H1 (cell line): ENCODE results near the gene GALNT15.

ENCODE experiments used
- EGR1 ChIP-seq: IDR thresholded peaks from 2 replicates; pipeline ENCODE4 v1.6.1; 2011; ENCODE audit warnings: low read depth, low read length, borderline replicate concordance
- EZH2 ChIP-seq: fragments of 200-600 bp; sonication (generic); IDR thresholded peaks from 2 replicates; pipeline ENCODE4 v1.7.1; 2012; ENCODE audit warnings: low read depth, mild to moderate bottlenecking, moderate library complexity, low read length, inconsistent platforms; ENCODE audit not compliant: severe bottlenecking
- TAF1 ChIP-seq: IDR thresholded peaks from 2 replicates; pipeline ENCODE4 v1.6.1; 2011; ENCODE audit warnings: mild to moderate bottlenecking, low read depth, low read length
- TAF7 ChIP-seq: optimal IDR thresholded peaks from 2 replicates; pipeline ENCODE3; 2011; ENCODE audit warnings: low read depth, mild to moderate bottlenecking, inconsistent platforms, low read length, moderate library complexity, borderline replicate concordance
- TF ChIP-seq, protein P1 (sequence below), 3 experiments: IDR thresholded peaks; 1 replicate in 2 of 3; 2 replicates in 1 of 3; pipeline versions ENCODE4 v1.5.1 to v1.6.1; 2011; ENCODE audit warnings: low read length in 3 of 3, mild to moderate bottlenecking in 3 of 3, inconsistent platforms in 2 of 3, low read depth in 1 of 3, moderate library complexity in 1 of 3; ENCODE audit not compliant: insufficient read depth in 1 of 3; ENCODE audit errors: control extremely low read depth in 1 of 3

DNA sequence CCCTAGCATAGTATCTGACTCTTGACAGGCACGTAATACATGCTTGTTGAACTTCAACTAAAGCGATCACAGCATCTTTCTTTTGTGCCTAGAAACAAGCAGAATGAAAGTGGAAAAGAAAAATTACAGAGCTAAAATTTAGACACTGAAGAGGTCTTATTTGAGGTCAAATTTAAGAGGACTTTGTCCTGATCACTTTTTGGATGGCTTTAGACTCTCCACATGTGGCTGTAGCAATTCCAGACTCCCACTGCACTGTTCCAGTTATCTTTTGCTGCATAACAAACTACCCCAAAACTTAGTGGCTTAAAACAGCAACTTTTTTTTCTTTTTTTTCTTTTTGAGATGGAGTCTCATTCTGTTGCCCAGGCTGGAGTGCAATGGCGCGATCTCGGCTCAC is 66.7 kb downstream of the GALNT15 start:
- TF ChIP-seq, protein P1, sequence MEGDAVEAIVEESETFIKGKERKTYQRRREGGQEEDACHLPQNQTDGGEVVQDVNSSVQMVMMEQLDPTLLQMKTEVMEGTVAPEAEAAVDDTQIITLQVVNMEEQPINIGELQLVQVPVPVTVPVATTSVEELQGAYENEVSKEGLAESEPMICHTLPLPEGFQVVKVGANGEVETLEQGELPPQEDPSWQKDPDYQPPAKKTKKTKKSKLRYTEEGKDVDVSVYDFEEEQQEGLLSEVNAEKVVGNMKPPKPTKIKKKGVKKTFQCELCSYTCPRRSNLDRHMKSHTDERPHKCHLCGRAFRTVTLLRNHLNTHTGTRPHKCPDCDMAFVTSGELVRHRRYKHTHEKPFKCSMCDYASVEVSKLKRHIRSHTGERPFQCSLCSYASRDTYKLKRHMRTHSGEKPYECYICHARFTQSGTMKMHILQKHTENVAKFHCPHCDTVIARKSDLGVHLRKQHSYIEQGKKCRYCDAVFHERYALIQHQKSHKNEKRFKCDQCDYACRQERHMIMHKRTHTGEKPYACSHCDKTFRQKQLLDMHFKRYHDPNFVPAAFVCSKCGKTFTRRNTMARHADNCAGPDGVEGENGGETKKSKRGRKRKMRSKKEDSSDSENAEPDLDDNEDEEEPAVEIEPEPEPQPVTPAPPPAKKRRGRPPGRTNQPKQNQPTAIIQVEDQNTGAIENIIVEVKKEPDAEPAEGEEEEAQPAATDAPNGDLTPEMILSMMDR (IDR thresholded peaks at IDR 0.05; ENCODE audit: control extremely low read depth in 1 of 3, insufficient read depth in 1 of 3, low read depth in 1 of 3, low read length in 3 of 3): no peak
- TF ChIP-seq TAF7 (no peak), EGR1 (no peak), TAF1 (no peak), EZH2 (no peak)
